Endothelial cell of umbilical vein (primary cell): ENCODE data around the gene HPF1. TPM values are rescaled to one million over a fixed set of nuclear protein-coding genes. Genes with fewer than 3 reads are reported as not detected.

ENCODE experiments used
- BruUV-seq: library from RNA; stranded (reverse); fragments of 400-500 nt; replicated peaks from 2 replicates; lab custom pipeline; 2021; lab: Mats Ljungman, UMichigan
- CTCF ChIA-PET: fragments of 300-600, 350-600 bp; sonication (Branson Sonifier 250); formaldehyde crosslinking; loops from one replicate; lab custom pipeline; 2021; ENCODE audit warnings: antibody characterized with exemption, inconsistent platforms; lab: Charles Lee
- POLR2A ChIA-PET: fragments of 300-600, 350-600 bp; sonication (Branson Sonifier 250); formaldehyde crosslinking; loops from one replicate; lab custom pipeline; 2021; ENCODE audit warnings: antibody characterized with exemption, inconsistent platforms; lab: Charles Lee
- DNase-seq: peaks from one replicate; pipeline ENCODE4 v3.0.0-alpha.2; 2011; ENCODE audit warnings: low read depth, low spot score
- FAIRE-seq: peaks from 2 replicates; lab custom pipeline; 2011; peaks lifted over from hg19 to GRCh38; lab: Jason Lieb, UNC
- H2AFZ ChIP-seq: 2 replicates; pipeline ENCODE4 v1.6.0; 2012; ENCODE audit warnings: low read depth, low read length, control low read depth, inconsistent platforms
- H3K27ac ChIP-seq: 2 replicates; pipeline ENCODE4 v1.5.1; 2011; ENCODE audit warnings: low read depth, mild to moderate bottlenecking, control low read depth, low read length, moderate library complexity; ENCODE audit not compliant: insufficient read depth
- H3K27me3 ChIP-seq, 2 experiments: 2 replicates each; pipeline versions ENCODE4 v1.6.0 to v1.6.1; 2011; ENCODE audit warnings: low read length in 2 of 2, mixed read lengths in 1 of 2; ENCODE audit not compliant: control insufficient read depth in 2 of 2, insufficient read depth in 2 of 2
- H3K36me3 ChIP-seq, 2 experiments: 2 replicates in 1 of 2; 3 replicates in 1 of 2; pipeline ENCODE4 v1.5.1; 2011; ENCODE audit warnings: low read length in 2 of 2, mild to moderate bottlenecking in 1 of 2, moderate library complexity in 1 of 2; ENCODE audit not compliant: control insufficient read depth in 2 of 2, insufficient read depth in 2 of 2; ENCODE audit errors: extremely low read depth in 1 of 2
- H3K4me1 ChIP-seq: 3 replicates; pipeline ENCODE4 v1.5.1; 2011; ENCODE audit warnings: mild to moderate bottlenecking, low read length; ENCODE audit not compliant: control insufficient read depth, insufficient read depth; ENCODE audit errors: extremely low read depth
- H3K4me2 ChIP-seq: 2 replicates; pipeline ENCODE4 v1.6.1; 2011; ENCODE audit warnings: low read length, control low read depth, mixed read lengths; ENCODE audit not compliant: insufficient read depth
- H3K4me3 ChIP-seq, 3 experiments: fragments of 200-600 bp in 1 of 3; sonication (generic), shearing (Covaris generic) in 1 of 3; replicated peaks in 1 of 3; 2 replicates each; pipeline ENCODE4 v1.5.1; 2011 to 2016; ENCODE audit warnings: control low read depth in 3 of 3, low read length in 3 of 3, mild to moderate bottlenecking in 2 of 3, inconsistent platforms in 1 of 3, low read depth in 1 of 3, moderate library complexity in 1 of 3; ENCODE audit not compliant: insufficient read depth in 1 of 3
- H3K79me2 ChIP-seq: 2 replicates; pipeline ENCODE4 v1.6.0; 2012; ENCODE audit warnings: low read length, inconsistent platforms; ENCODE audit not compliant: control insufficient read depth, insufficient read depth
- H3K9ac ChIP-seq: replicated peaks from 2 replicates; pipeline ENCODE3; 2011; ENCODE audit warnings: low read length, control low read depth; ENCODE audit not compliant: insufficient read depth; ENCODE audit errors: extremely low read depth
- H3K9me1 ChIP-seq: replicated peaks from 3 replicates; pipeline ENCODE4 v1.6.0; 2011; ENCODE audit warnings: mild to moderate bottlenecking, low read length; ENCODE audit not compliant: control insufficient read depth, insufficient read depth; ENCODE audit errors: extremely low read depth
- H3K9me3 ChIP-seq: replicated peaks from 2 replicates; pipeline ENCODE4 v1.5.1; 2012; ENCODE audit warnings: low read length, inconsistent platforms; ENCODE audit not compliant: control insufficient read depth, insufficient read depth
- H4K20me1 ChIP-seq: replicated peaks from 2 replicates; pipeline ENCODE3; 2011; ENCODE audit warnings: mild to moderate bottlenecking, low read length; ENCODE audit not compliant: control insufficient read depth, insufficient read depth; ENCODE audit errors: extremely low read depth
- CTCF ChIP-seq, 2 donors: IDR thresholded peaks; 1 replicate in 1 of 2; 2 replicates in 1 of 2; pipeline ENCODE4 v1.5.1; 2011; ENCODE audit warnings: low read length in 2 of 2, mild to moderate bottlenecking in 2 of 2, moderate library complexity in 2 of 2, control low read depth in 1 of 2, inconsistent platforms in 1 of 2, low read depth in 1 of 2; ENCODE audit not compliant: insufficient read depth in 1 of 2; ENCODE audit errors: extremely low read depth in 1 of 2
- EZH2 ChIP-seq: IDR thresholded peaks from 2 replicates; pipeline ENCODE4 v1.6.1; 2012; ENCODE audit warnings: borderline replicate concordance, low read depth, mild to moderate bottlenecking, moderate library complexity, low read length, inconsistent platforms; ENCODE audit not compliant: severe bottlenecking
- FOS ChIP-seq: IDR thresholded peaks from 2 replicates; pipeline ENCODE4 v1.6.1; 2011; ENCODE audit warnings: mild to moderate bottlenecking, low read length, moderate library complexity, borderline replicate concordance; ENCODE audit not compliant: insufficient read depth
- GATA2 ChIP-seq: IDR thresholded peaks from 2 replicates; pipeline ENCODE4 v1.7.0; 2011; ENCODE audit warnings: low read depth, mild to moderate bottlenecking, moderate library complexity, mixed read lengths, low read length; ENCODE audit not compliant: insufficient read length, insufficient read depth
- JUN ChIP-seq: IDR thresholded peaks from 2 replicates; pipeline ENCODE4 v1.6.1; 2011; ENCODE audit warnings: borderline replicate concordance, low read depth; ENCODE audit not compliant: insufficient read length, insufficient read depth
- MYC ChIP-seq: IDR thresholded peaks from one replicate; pipeline ENCODE4 v1.6.1; 2011; ENCODE audit warnings: mild to moderate bottlenecking, low read depth, low read length
- POLR2A ChIP-seq: IDR thresholded peaks from 2 replicates; pipeline ENCODE4 v1.6.1; 2012; ENCODE audit warnings: low read depth, mild to moderate bottlenecking, control low read depth, low read length
- POLR2AphosphoS5 ChIP-seq: IDR thresholded peaks from 2 replicates; pipeline ENCODE4 v1.6.1; 2012; ENCODE audit warnings: low read depth, mild to moderate bottlenecking, control low read depth, low read length, moderate library complexity; ENCODE audit not compliant: insufficient read depth
- dilution Hi-C: fragments of 300-500 bp; cut with MboI; formaldehyde crosslinking; loops from one replicate; pipeline ENCODE4 v1.15.0; 2019; ENCODE audit warnings: low sequenced_read_pairs; ENCODE audit not compliant: extremely low pct_ligation_motif_present
- intact Hi-C: fragments of 100-400 bp; cut with micrococcal nuclease; formaldehyde crosslinking; loops from one replicate; pipeline ENCODE4 v1.10.0; 2022
- polyA plus RNA-seq, 4 experiments: library from polyadenylated mRNA; depleted of rRNA in 3 of 4; stranded (reverse) in 3 of 4; unstranded in 1 of 4; fragments of >200 nt; gene quantifications; 2 replicates each; pipeline versions ENCODE4 v1.2.1 to v1.2.3, GENCODE V29; 2011 to 2012; ENCODE audit warnings: missing spikeins in 1 of 4
- total RNA-seq: library from RNA; stranded (reverse); gene quantifications from 2 replicates; pipeline ENCODE4 v1.2.3, GENCODE V29; 2021
- TF ChIP-seq, protein P1 (sequence below): IDR thresholded peaks from 2 replicates; pipeline ENCODE4 v1.6.1; 2011; ENCODE audit not compliant: insufficient read depth, insufficient read length

The HPF1 gene
- total and polyA plus RNA-seq, 2 donors (not counting 3 experiments of a cell fraction or from before 2014, with no cell fraction given) = 16.1 to 30.3 TPM

DNA sequence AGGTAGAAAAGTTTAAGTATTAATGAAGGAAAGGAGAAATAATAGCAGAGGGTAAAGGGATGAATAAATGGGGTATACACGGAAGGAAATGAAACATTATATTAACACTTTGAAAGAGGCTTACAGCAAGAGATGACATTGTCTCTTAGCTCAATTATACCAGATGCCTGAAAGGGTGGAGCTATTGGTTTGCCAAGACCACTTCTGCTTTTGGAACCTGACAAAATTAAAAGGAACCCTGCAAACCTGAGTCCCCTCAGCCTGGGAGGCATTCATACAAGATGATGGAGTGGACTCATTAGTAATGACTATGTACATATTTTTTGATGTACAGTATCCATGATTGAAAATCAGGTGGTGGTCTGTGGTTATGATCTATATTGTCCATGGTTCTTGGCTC, 45.1 kb upstream of the HPF1 start:
- Histone ChIP-seq H3K79me2 (no peaks in the 10 kb centered on the region), H3K9me3 (no peaks in the 10 kb centered on the region), H4K20me1 (no peaks in the 10 kb centered on the region), H2AFZ (no peak overlapping the region), H3K27ac (no peak overlapping the region), H3K36me3 (no peaks in the 10 kb centered on the region), H3K9ac (no peak overlapping the region), H3K27me3 (peaks cover 0 to 6% of the 10 kb centered on the region in 2 experiments), H3K4me2 (no peak overlapping the region), H3K4me3 (no peak overlapping the region), H3K4me1 (no peaks in the 10 kb centered on the region), H3K9me1 (no peaks in the 10 kb centered on the region)
- dilution Hi-C loops (no loop called here), intact Hi-C loops (no loop called here)
- POLR2A ChIA-PET = no interaction called here
- FAIRE-seq (no peak), DNase-seq (no peak)
- BruUV-seq = no TSS peak
- TF ChIP-seq POLR2A (no peak), FOS (no peak), JUN (no peak), POLR2AphosphoS5 (no peak), EZH2 (no peak)
- TF ChIP-seq, protein P1, sequence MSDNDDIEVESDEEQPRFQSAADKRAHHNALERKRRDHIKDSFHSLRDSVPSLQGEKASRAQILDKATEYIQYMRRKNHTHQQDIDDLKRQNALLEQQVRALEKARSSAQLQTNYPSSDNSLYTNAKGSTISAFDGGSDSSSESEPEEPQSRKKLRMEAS = no peak
- CTCF ChIA-PET = interaction anchor here (1.2 kb wide), 1 partner anchor 245 kb away, joined by 3 read pairs; no protein-coding TSS in a partner anchor

- H3K27ac ChIP-seq = no peak overlapping the region
- H4K20me1 ChIP-seq = no peaks in the 10 kb centered on the region
- no peaks in the 10 kb centered on the region for H3K9me1 ChIP-seq
- H3K79me2 ChIP-seq = no peaks in the 10 kb centered on the region
- no peaks in the 10 kb centered on the region for H3K36me3 ChIP-seq
- H3K9me3 ChIP-seq = no peaks in the 10 kb centered on the region
- no TSS peak for BruUV-seq
- dilution Hi-C loops (no loop called here), intact Hi-C loops (no loop called here)
- no peak overlapping the region for H3K4me3 ChIP-seq
- H2AFZ ChIP-seq = no peak overlapping the region
- CTCF ChIA-PET = interaction anchor here (2.7 kb wide), 1 partner anchor 10 kb away, joined by 16 read pairs; no protein-coding TSS in a partner anchor
- POLR2A ChIA-PET = no interaction called here
- no peaks in the 10 kb centered on the region for H3K4me1 ChIP-seq
- peaks cover 0 to 4% of the 10 kb centered on the region in 2 experiments for H3K27me3 ChIP-seq
- DNase-seq (no peak), FAIRE-seq (no peak)
- no peak overlapping the region for H3K9ac ChIP-seq
- no peak for TF ChIP-seq CTCF (IDR thresholded peaks at IDR 0.05; ENCODE audit: extremely low read depth in 1 of 2, insufficient read depth in 1 of 2, low read depth in 1 of 2, low read length in 2 of 2)
- no peak for TF ChIP-seq GATA2
- TF ChIP-seq FOS = no peak
- no peak for TF ChIP-seq JUN
- TF ChIP-seq EZH2 = no peak
- TF ChIP-seq, protein P1 = no peak
- no peak for TF ChIP-seq MYC
- no peak for TF ChIP-seq POLR2AphosphoS5
- TF ChIP-seq POLR2A = no peak
- no peak overlapping the region for H3K4me2 ChIP-seq
Measured at GRCh38 chr4:169800541-169800940, 42.8 kb upstream of the HPF1 start.
